GM13976 (cell line): ENCODE data around the gene B4GALT1.
"Not testable (repeated sequence)": the region's sequence is repeated elsewhere in the genome, so short reads cannot be mapped to it uniquely, and the experiment has no call there.

ENCODE experiments used
- DNase-seq: peaks from one replicate; pipeline ENCODE4 v3.0.0; 2012; ENCODE audit warnings: low spot score
- CTCF ChIP-seq: IDR thresholded peaks from 2 replicates; pipeline ENCODE4 v1.5.1; 2012; ENCODE audit warnings: borderline replicate concordance, mild to moderate bottlenecking; ENCODE audit not compliant: insufficient read depth; ENCODE audit errors: extremely low read depth, missing control alignments, control extremely low read depth
- in situ Hi-C: fragments of 300-500 bp; cut with MboI; formaldehyde crosslinking; loops from one replicate; pipeline ENCODE4 v1.12.0; 2022; ENCODE audit warnings: low sequenced_read_pairs, mixed read lengths, inconsistent platforms; ENCODE audit not compliant: unreplicated experiment

Gene B4GALT1

GRCh38 chr9:33099754-33100153 is 67.4 kb downstream of the B4GALT1 start:
- DNase-seq: no peak
- TF ChIP-seq CTCF: no peak
- in situ Hi-C loops: no loop called here

GRCh38 chr9:33097192-33097591 is 69.9 kb downstream of the B4GALT1 start:
- in situ Hi-C loops: no loop called here
- no peak for TF ChIP-seq CTCF

GRCh38 chr9:33092634-33093033 is 74.5 kb downstream of the B4GALT1 start:
- in situ Hi-C loops: no loop called here
- DNase-seq: no peak
- no peak for TF ChIP-seq CTCF

More at GRCh38 chr9:33097192-33097591, 69.9 kb downstream of the B4GALT1 start:
- no peak for DNase-seq

GRCh38 chr9:33085672-33086071 is 81.5 kb downstream of the B4GALT1 start:
- in situ Hi-C loops, DNase-seq: not testable (repeated sequence)

- no peak for TF ChIP-seq CTCF
- no peak for DNase-seq
- in situ Hi-C loops: loop anchor here (5.0 kb wide), 1 partner anchor 140 kb away; no protein-coding TSS in a partner anchor
Measured at GRCh38 chr9:33082538-33083326, 84.4 kb downstream of the B4GALT1 start.

- no peak for DNase-seq
- no peak for TF ChIP-seq CTCF
- in situ Hi-C loops: loop anchor here (5.0 kb wide), 1 partner anchor 140 kb away; no protein-coding TSS in a partner anchor
Measured at GRCh38 chr9:33082128-33082527, 85.0 kb downstream of the B4GALT1 start.

- peak; percentile 59 for TF ChIP-seq CTCF
- peak; percentile 78 for DNase-seq
- in situ Hi-C loops: loop anchor here (5.0 kb wide), 1 partner anchor 141 kb away; no protein-coding TSS in a partner anchor
Measured at GRCh38 chr9:33081128-33081851, 85.8 kb downstream of the B4GALT1 start.
